WTC11 (cell line): ENCODE data around the gene SSTR5. TPM values are rescaled to one million over a fixed set of nuclear protein-coding genes. Genes with fewer than 3 reads are reported as not detected.

ENCODE experiments used
- ATAC-seq: fragments of 200-7000 bp; cut with Tn5 transposase; 2 replicates; pipeline ENCODE4 v1.10.0; 2021; ENCODE audit warnings: mild to moderate bottlenecking, moderate library complexity
- CTCF ChIA-PET: fragments of 300-600 bp; sonication (Branson Sonifier 250); formaldehyde crosslinking; loops from one replicate; lab custom pipeline; 2021; ENCODE audit warnings: antibody characterized with exemption; lab: Charles Lee
- POLR2A ChIA-PET: fragments of 350-600 bp; sonication (Branson Sonifier 250); formaldehyde crosslinking; loops from one replicate; lab custom pipeline; 2021; ENCODE audit warnings: antibody characterized with exemption; lab: Charles Lee
- DNase-seq: peaks from one replicate; pipeline ENCODE4 v3.0.0; 2021; ENCODE audit warnings: low spot score
- H3K27ac Mint-ChIP-seq: 2 replicates; pipeline ENCODE4 v1.8.0; 2021; ENCODE audit warnings: mixed read lengths
- H3K27me3 Mint-ChIP-seq: 2 replicates; pipeline ENCODE4 v1.8.0; 2021; ENCODE audit warnings: low read depth, mild to moderate bottlenecking, moderate library complexity, mixed read lengths
- H3K36me3 Mint-ChIP-seq: 2 replicates; pipeline ENCODE4 v1.8.0; 2021; ENCODE audit warnings: mixed read lengths
- H3K4me1 Mint-ChIP-seq: 2 replicates; pipeline ENCODE4 v1.8.0; 2022; ENCODE audit warnings: mixed read lengths
- H3K4me3 Mint-ChIP-seq: 2 replicates; pipeline ENCODE4 v1.8.0; 2021; ENCODE audit warnings: mild to moderate bottlenecking, moderate library complexity, mixed read lengths
- H3K9me3 Mint-ChIP-seq: 2 replicates; pipeline ENCODE4 v1.8.0; 2021; ENCODE audit warnings: mixed read lengths
- ATF1 ChIP-seq: sonication (generic); formaldehyde crosslinking; IDR thresholded peaks from 2 replicates; pipeline ENCODE4 v1.8.1; 2023; ENCODE audit warnings: mild to moderate bottlenecking, moderate library complexity, missing genetic modification reagents
- CREM ChIP-seq: sonication (generic); formaldehyde crosslinking; IDR thresholded peaks from 2 replicates; pipeline ENCODE4 v1.8.1; 2022; ENCODE audit warnings: mild to moderate bottlenecking, missing genetic modification reagents, moderate library complexity
- EMX1 ChIP-seq: fragments of 250-450 bp; sonication (Bioruptor Pico); IDR thresholded peaks from 2 replicates; pipeline ENCODE4 v1.8.0; 2021; ENCODE audit warnings: mild to moderate bottlenecking
- ESRRA ChIP-seq: sonication (generic); formaldehyde crosslinking; IDR thresholded peaks from 2 replicates; pipeline ENCODE4 v1.8.1; 2022; ENCODE audit warnings: mild to moderate bottlenecking, missing genetic modification reagents, borderline replicate concordance
- ETV6 ChIP-seq: sonication (generic); formaldehyde crosslinking; IDR thresholded peaks from 2 replicates; pipeline ENCODE4 v1.8.1; 2022; ENCODE audit warnings: mild to moderate bottlenecking, missing genetic modification reagents
- FOXJ3 ChIP-seq: sonication (generic); formaldehyde crosslinking; IDR thresholded peaks from 2 replicates; pipeline ENCODE4 v1.9.0; 2021; ENCODE audit warnings: missing genetic modification reagents, mild to moderate bottlenecking, borderline replicate concordance
- GTF2I ChIP-seq: fragments of 250-450 bp; sonication (Bioruptor Pico); conservative IDR thresholded peaks from 2 replicates; pipeline ENCODE4 v1.4.0; 2021; ENCODE audit warnings: mild to moderate bottlenecking
- IRF2 ChIP-seq: sonication (generic); formaldehyde crosslinking; IDR thresholded peaks from 2 replicates; pipeline ENCODE4 v1.8.0; 2022; ENCODE audit warnings: low read depth, missing genetic modification reagents, borderline replicate concordance
- MXD4 ChIP-seq: fragments of 250-450 bp; sonication (Bioruptor Pico); IDR thresholded peaks from 2 replicates; pipeline ENCODE4 v1.8.0; 2021; ENCODE audit warnings: mild to moderate bottlenecking, moderate library complexity, borderline replicate concordance
- NFATC4 ChIP-seq: fragments of 250-450 bp; sonication (Bioruptor Pico); IDR thresholded peaks from 2 replicates; pipeline ENCODE4 v1.9.0; 2021; ENCODE audit warnings: mild to moderate bottlenecking
- NR1H2 ChIP-seq: sonication (generic); formaldehyde crosslinking; IDR thresholded peaks from 2 replicates; pipeline ENCODE4 v1.9.0; 2021; ENCODE audit warnings: mild to moderate bottlenecking, moderate library complexity, missing genetic modification reagents
- NR3C1 ChIP-seq: sonication (generic); formaldehyde crosslinking; conservative IDR thresholded peaks from 2 replicates; pipeline ENCODE4 v1.8.1; 2023; ENCODE audit warnings: low read depth, mild to moderate bottlenecking, missing genetic modification reagents
- RELA ChIP-seq: sonication (generic); formaldehyde crosslinking; IDR thresholded peaks from 2 replicates; pipeline ENCODE4 v1.8.1; 2022; ENCODE audit warnings: missing genetic modification reagents, mild to moderate bottlenecking, borderline replicate concordance
- SOX15 ChIP-seq: fragments of 250-450 bp; sonication (Bioruptor Pico); IDR thresholded peaks from 2 replicates; pipeline ENCODE4 v1.9.0; 2021; ENCODE audit warnings: mild to moderate bottlenecking
- TEAD1 ChIP-seq: sonication (generic); formaldehyde crosslinking; IDR thresholded peaks from 2 replicates; pipeline ENCODE4 v1.8.0; 2022; ENCODE audit warnings: mild to moderate bottlenecking, missing genetic modification reagents
- ZBTB21 ChIP-seq: sonication (generic); formaldehyde crosslinking; IDR thresholded peaks from 2 replicates; pipeline ENCODE4 v1.8.1; 2023; ENCODE audit warnings: mild to moderate bottlenecking, missing genetic modification reagents, borderline replicate concordance
- ZNF219 ChIP-seq: sonication (generic); formaldehyde crosslinking; IDR thresholded peaks from 2 replicates; pipeline ENCODE4 v1.8.0; 2023; ENCODE audit warnings: missing genetic modification reagents, mild to moderate bottlenecking, borderline replicate concordance
- ZNF396 ChIP-seq: fragments of 250-450 bp; sonication (Bioruptor Pico); IDR thresholded peaks from 2 replicates; pipeline ENCODE4 v1.8.0; 2021; ENCODE audit warnings: mild to moderate bottlenecking, moderate library complexity, borderline replicate concordance
- total RNA-seq: library from RNA; stranded (reverse); gene quantifications from 3 replicates; pipeline ENCODE4 v1.2.3, GENCODE V29; 2021
- TF ChIP-seq, protein P1 (sequence below): sonication (generic); formaldehyde crosslinking; IDR thresholded peaks from 2 replicates; pipeline ENCODE4 v1.8.1; 2023; ENCODE audit warnings: mild to moderate bottlenecking, missing genetic modification reagents, borderline replicate concordance
- TF ChIP-seq, protein P2 (sequence below): fragments of 200-600 bp; IDR thresholded peaks from 2 replicates; pipeline ENCODE4 v1.8.0; 2022; ENCODE audit warnings: antibody characterized with exemption
- TF ChIP-seq, protein P3 (sequence below): sonication (generic); formaldehyde crosslinking; IDR thresholded peaks from 2 replicates; pipeline ENCODE4 v1.8.1; 2022; ENCODE audit warnings: mild to moderate bottlenecking, missing genetic modification reagents, moderate library complexity, borderline replicate concordance
- TF ChIP-seq, protein P4 (sequence below): sonication (generic); formaldehyde crosslinking; IDR thresholded peaks from 2 replicates; pipeline ENCODE4 v1.8.0; 2022; ENCODE audit warnings: mild to moderate bottlenecking, missing genetic modification reagents
- TF ChIP-seq, protein P5 (sequence below): sonication (generic); formaldehyde crosslinking; IDR thresholded peaks from 2 replicates; pipeline ENCODE4 v1.8.1; 2023; ENCODE audit warnings: mild to moderate bottlenecking, missing genetic modification reagents
- TF ChIP-seq, protein P6 (sequence below): sonication (generic); formaldehyde crosslinking; IDR thresholded peaks from 2 replicates; pipeline ENCODE4 v1.8.1; 2023; ENCODE audit warnings: mild to moderate bottlenecking, moderate library complexity, missing genetic modification reagents

Gene SSTR5
- total RNA-seq, 1 experiment from 2014 or later, result 0.61 TPM

DNA sequence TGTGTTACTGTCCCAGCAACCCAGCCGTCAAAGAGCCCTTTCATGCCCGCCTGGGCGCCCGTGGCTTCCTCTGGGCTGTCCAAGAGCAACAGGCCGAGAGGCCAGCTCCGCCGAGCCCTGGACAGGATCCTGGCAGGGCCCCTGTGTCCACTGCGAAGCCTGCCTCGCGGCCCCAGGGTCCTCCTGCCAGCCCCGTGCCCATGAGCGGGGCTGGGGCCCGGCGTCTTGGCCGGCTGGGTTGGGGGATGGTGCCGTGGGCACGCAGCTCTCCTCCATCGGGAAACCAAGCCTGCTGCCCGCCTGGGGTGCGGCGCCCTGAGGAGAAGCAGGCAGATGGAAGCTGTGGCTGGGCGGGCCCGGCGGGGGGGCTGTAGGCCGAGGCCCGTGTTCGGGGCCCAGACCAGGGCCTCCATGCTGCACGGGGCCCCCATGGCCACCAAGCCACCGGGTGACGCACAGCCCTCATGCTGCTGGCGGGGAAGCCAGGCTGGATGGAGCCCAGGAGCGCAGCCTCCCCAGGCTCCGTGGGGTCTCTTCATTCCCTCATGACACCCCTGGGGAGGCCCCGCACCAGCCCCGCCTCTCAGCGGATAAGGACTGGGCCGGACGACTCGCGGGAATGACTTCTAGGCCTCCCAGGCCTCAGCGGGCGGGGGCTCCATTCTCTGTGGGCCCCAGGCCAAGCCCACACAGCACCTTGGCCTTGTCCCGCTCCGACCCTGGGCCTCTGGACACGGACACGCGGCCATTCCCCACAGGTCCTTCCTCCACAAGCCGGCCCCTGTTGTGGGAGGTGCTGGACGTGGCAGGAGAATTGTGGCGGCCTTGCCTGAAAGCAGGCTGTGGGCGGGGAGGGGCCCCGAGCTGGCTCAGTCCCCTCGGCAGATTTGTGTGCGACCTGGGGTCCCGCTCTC lies 23.9 kb downstream of the SSTR5 start, which contains the start of gene C1QTNF8 (continued):
- TF ChIP-seq, protein P1, sequence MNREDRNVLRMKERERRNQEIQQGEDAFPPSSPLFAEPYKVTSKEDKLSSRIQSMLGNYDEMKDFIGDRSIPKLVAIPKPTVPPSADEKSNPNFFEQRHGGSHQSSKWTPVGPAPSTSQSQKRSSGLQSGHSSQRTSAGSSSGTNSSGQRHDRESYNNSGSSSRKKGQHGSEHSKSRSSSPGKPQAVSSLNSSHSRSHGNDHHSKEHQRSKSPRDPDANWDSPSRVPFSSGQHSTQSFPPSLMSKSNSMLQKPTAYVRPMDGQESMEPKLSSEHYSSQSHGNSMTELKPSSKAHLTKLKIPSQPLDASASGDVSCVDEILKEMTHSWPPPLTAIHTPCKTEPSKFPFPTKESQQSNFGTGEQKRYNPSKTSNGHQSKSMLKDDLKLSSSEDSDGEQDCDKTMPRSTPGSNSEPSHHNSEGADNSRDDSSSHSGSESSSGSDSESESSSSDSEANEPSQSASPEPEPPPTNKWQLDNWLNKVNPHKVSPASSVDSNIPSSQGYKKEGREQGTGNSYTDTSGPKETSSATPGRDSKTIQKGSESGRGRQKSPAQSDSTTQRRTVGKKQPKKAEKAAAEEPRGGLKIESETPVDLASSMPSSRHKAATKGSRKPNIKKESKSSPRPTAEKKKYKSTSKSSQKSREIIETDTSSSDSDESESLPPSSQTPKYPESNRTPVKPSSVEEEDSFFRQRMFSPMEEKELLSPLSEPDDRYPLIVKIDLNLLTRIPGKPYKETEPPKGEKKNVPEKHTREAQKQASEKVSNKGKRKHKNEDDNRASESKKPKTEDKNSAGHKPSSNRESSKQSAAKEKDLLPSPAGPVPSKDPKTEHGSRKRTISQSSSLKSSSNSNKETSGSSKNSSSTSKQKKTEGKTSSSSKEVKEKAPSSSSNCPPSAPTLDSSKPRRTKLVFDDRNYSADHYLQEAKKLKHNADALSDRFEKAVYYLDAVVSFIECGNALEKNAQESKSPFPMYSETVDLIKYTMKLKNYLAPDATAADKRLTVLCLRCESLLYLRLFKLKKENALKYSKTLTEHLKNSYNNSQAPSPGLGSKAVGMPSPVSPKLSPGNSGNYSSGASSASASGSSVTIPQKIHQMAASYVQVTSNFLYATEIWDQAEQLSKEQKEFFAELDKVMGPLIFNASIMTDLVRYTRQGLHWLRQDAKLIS (CRISPR knock-in tag), result no peak
- no peak for TF ChIP-seq ETV6 (CRISPR knock-in tag)
- no peak for TF ChIP-seq CREM (CRISPR knock-in tag)
- TF ChIP-seq MXD4, result no peak
- TF ChIP-seq NFATC4, result no peak
- TF ChIP-seq, protein P2, sequence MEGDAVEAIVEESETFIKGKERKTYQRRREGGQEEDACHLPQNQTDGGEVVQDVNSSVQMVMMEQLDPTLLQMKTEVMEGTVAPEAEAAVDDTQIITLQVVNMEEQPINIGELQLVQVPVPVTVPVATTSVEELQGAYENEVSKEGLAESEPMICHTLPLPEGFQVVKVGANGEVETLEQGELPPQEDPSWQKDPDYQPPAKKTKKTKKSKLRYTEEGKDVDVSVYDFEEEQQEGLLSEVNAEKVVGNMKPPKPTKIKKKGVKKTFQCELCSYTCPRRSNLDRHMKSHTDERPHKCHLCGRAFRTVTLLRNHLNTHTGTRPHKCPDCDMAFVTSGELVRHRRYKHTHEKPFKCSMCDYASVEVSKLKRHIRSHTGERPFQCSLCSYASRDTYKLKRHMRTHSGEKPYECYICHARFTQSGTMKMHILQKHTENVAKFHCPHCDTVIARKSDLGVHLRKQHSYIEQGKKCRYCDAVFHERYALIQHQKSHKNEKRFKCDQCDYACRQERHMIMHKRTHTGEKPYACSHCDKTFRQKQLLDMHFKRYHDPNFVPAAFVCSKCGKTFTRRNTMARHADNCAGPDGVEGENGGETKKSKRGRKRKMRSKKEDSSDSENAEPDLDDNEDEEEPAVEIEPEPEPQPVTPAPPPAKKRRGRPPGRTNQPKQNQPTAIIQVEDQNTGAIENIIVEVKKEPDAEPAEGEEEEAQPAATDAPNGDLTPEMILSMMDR, result no peak
- TF ChIP-seq, protein P3, sequence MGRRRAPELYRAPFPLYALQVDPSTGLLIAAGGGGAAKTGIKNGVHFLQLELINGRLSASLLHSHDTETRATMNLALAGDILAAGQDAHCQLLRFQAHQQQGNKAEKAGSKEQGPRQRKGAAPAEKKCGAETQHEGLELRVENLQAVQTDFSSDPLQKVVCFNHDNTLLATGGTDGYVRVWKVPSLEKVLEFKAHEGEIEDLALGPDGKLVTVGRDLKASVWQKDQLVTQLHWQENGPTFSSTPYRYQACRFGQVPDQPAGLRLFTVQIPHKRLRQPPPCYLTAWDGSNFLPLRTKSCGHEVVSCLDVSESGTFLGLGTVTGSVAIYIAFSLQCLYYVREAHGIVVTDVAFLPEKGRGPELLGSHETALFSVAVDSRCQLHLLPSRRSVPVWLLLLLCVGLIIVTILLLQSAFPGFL (CRISPR knock-in tag), result no peak
- TF ChIP-seq, protein P4, sequence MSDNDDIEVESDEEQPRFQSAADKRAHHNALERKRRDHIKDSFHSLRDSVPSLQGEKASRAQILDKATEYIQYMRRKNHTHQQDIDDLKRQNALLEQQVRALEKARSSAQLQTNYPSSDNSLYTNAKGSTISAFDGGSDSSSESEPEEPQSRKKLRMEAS (CRISPR knock-in tag), result no peak
- TF ChIP-seq EMX1, result no peak
- no peak for TF ChIP-seq FOXJ3
- no peak for TF ChIP-seq TEAD1 (CRISPR knock-in tag)
- no peak for TF ChIP-seq ZNF396 (CRISPR knock-in tag)
- no peak for TF ChIP-seq NR1H2 (CRISPR knock-in tag)
- no peak for TF ChIP-seq ZNF219 (CRISPR knock-in tag)
- TF ChIP-seq IRF2 (CRISPR knock-in tag), result no peak

DNA sequence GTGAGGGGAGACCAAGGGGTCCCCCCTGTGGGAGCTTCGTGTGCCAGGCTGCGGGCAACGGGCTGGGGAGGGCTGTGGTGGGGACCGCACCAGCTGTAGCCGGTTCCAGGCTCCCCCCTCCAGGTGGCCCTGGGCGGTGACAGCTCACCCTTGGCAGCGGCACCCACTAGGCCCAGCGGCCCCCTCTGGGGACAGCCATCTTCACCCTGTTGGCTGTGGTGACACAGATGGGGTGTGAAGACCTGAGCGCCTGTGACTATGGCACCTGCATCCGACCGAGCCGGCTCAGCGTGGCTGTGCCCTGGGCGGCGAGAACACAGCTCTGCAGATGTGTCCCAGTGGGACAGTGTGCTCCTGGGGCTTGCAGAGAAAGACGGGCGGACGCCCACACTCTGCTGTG lies 24.6 kb downstream of the SSTR5 start:
- Mint-ChIP-seq H3K36me3 (peaks cover 1% of the 10 kb centered on the region; the same call in 1 of the 2 replicates), H3K27me3 (no peaks in the 10 kb centered on the region; the same call in 1 of the 2 replicates), H3K27ac (no peak overlapping the region), H3K4me1 (no peaks in the 10 kb centered on the region), H3K9me3 (peaks cover 1% of the 10 kb centered on the region), H3K4me3 (no peak overlapping the region)
- ATAC-seq, result no peak
- DNase-seq, result no peak
- CTCF ChIA-PET, result interaction anchor here (0.5 to 1.2 kb wide), 2 partner anchors 9 to 1010 kb away, joined by 3 to 4 read pairs; no protein-coding TSS in a partner anchor
- POLR2A ChIA-PET, result no interaction called here
- no peak for TF ChIP-seq ATF1 (CRISPR knock-in tag)
- no peak for TF ChIP-seq ZBTB21 (CRISPR knock-in tag)
- TF ChIP-seq, protein P4 (CRISPR knock-in tag), result no peak
- no peak for TF ChIP-seq ZNF219 (CRISPR knock-in tag)
- TF ChIP-seq ESRRA, result no peak
- no peak for TF ChIP-seq GTF2I (CRISPR knock-in tag)
- TF ChIP-seq, protein P5, sequence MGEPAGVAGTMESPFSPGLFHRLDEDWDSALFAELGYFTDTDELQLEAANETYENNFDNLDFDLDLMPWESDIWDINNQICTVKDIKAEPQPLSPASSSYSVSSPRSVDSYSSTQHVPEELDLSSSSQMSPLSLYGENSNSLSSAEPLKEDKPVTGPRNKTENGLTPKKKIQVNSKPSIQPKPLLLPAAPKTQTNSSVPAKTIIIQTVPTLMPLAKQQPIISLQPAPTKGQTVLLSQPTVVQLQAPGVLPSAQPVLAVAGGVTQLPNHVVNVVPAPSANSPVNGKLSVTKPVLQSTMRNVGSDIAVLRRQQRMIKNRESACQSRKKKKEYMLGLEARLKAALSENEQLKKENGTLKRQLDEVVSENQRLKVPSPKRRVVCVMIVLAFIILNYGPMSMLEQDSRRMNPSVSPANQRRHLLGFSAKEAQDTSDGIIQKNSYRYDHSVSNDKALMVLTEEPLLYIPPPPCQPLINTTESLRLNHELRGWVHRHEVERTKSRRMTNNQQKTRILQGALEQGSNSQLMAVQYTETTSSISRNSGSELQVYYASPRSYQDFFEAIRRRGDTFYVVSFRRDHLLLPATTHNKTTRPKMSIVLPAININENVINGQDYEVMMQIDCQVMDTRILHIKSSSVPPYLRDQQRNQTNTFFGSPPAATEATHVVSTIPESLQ (CRISPR knock-in tag), result no peak
- no peak for TF ChIP-seq RELA (CRISPR knock-in tag)
- TF ChIP-seq, protein P6, sequence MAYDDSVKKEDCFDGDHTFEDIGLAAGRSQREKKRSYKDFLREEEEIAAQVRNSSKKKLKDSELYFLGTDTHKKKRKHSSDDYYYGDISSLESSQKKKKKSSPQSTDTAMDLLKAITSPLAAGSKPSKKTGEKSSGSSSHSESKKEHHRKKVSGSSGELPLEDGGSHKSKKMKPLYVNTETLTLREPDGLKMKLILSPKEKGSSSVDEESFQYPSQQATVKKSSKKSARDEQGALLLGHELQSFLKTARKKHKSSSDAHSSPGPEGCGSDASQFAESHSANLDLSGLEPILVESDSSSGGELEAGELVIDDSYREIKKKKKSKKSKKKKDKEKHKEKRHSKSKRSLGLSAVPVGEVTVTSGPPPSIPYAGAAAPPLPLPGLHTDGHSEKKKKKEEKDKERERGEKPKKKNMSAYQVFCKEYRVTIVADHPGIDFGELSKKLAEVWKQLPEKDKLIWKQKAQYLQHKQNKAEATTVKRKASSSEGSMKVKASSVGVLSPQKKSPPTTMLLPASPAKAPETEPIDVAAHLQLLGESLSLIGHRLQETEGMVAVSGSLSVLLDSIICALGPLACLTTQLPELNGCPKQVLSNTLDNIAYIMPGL, result no peak
- no peak for TF ChIP-seq SOX15 (CRISPR knock-in tag)
- no peak for TF ChIP-seq NR3C1 (CRISPR knock-in tag)
